HG03354 (cell line): ENCODE measurements around the gene SHH.
"Not testable (repeated sequence)": the region's sequence is repeated elsewhere in the genome, so short reads cannot be mapped to it uniquely, and the experiment has no call there.

Source experiments
- ATAC-seq: cut with Tn5 transposase; IDR thresholded peaks from one replicate; pipeline ENCODE4 v1.9.1; 2021; ENCODE audit warnings: mild to moderate bottlenecking; ENCODE audit not compliant: unreplicated experiment, poor library complexity, severe bottlenecking

SHH gene

DNA sequence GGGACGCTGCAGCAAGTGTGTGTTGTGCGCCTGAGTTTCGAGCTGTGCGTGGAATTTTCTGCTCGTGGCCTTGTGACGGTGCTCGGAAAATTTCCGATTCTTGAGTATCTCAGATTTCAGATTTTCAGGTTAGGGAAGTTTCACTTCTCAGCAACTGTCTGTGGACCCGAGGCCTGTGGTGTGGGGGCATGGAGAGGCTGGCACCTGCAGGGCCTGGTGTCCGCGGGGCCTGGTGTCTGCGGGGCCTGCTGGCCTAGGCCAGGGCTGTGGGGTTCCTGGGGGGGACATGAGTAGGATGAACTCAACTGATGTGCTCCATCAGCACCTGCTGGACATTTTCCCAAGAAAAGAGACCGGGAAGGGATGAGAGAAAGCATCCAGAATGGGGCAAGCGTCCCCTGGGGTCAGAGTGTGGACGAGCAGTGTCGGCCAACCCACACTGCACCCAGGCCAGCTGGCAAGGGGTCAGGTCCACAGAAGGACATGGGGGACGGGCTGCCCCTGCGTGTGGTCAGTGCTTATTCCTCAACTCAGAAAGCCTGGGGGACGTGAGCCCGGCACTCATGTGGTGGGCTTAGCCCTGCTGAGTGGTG lies 31.3 kb upstream of the SHH start:
- ATAC-seq = no peak

DNA sequence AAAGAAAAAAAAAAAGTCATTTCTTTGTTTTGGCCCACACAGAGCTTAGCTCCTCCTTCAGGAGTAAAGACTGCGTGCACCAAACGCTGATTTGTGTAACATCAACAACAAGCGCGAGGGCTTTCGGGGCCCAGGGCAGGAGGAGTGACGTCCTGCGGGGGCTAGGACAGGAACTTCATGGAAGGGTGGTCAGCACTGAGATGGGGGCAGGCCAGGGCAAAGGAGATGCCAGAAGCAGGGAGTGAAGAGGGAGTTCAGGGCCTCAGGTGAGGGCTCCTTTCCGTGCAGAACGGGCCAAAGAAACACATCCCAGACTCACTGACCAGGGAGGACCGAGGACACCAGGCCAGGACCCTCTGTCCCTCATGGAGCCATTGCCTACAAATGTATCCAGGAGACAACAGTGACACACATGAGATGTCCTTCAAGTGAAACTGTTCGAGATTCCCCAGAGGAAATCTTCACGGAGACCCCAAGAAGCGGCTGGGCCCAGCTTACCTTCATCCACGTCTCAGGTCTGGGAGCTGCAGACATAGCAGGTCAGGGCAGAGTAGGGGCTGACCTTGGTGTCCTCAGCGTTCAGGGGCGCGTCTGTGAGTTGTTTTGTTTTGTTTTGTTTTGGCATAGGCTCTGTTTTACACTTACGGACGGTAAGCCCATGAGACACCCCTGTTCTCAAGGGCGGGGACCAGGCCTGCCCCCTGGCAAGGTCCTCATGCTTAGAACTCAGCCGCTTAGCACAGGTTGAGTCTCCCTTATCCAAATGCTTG lies 30.4 kb upstream of the SHH start:
- ATAC-seq = no peak

DNA sequence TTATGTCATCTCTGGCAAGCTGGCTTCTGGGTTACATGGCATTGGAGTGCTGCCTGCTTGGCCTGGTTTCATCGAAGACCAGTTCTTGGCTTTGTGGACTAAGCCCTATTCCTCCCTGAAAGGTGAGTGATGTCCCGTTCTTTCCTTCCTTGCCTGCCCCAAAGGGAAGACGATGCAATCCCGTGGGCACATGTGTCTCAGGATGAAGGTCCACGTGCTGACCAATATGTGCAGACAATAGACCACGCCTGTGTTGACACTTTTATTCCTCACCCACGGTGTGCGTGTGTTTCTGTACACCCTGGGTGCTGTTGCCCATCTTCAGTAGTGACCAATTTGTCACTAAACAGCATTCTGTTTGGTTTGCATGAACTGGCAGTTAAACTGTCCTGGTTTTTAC lies 28.6 kb upstream of the SHH start:
- no peak for ATAC-seq

DNA sequence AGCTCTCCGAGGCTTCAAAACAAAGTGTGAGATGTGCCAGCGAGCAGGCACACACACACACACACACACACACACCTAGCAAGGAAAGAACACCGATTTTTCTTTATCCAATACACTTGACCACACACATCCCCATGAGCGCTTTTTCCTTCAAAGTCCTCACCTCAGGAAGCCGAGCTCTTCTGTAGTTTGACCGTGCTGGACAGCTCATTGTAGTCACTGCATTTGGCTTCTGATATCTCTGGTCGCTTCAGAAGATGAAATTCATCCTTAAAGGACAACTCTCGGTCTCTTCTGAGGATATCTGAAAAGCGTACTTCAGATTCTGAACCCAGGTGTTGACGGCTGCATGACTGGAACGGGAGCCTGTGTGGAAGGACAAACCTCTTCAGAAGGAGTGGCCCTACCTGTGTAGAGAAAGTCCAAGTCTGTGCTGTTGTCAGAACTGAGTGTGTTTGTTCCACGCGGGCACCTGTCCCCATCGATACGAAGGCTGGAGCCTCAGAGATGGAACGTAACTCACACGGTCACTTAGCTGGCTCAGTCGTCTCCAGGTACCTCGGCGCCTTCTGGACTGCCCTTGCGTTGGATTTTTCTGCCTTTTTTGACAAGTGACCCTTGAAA lies 28.1 kb upstream of the SHH start:
- ATAC-seq = no peak

DNA sequence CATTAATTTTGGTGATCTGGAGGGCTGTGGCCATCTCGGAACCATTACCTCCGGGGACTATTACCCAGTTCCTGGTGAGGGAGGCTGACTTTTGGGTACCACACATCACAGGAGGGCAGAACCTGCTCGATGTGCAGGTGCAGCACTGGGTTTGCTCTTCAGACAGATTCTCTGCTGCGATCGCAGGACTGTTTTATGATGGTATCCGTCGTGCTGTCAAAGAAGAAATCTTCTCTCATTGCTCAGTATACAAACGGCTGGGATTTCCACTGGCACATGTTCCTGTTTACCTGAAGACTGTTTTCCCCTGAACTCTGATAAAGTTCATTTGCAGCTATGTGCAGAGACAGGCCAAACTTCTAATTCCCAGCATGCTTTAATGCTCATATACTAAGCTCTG lies 27.2 kb upstream of the SHH start:
- ATAC-seq = no peak

DNA sequence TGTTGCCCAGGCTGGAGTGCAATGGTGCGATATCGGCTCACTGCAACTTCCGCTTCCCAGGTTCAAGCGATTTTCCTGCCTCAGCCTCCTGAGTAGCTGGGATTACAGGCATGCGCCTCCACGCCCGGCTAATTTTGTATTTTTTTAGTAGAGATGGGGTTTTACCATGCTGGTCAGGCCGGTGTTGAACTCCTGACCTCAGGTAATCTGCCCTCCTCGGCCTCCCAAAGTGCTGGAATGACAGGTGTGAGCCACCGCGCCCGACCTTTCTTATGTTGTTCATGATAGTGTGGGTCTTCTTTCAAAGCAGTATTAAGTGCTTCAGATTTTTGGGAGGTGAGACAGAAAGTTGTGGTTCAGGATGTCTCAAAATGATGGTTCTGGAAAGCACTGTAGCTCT lies 26.0 kb upstream of the SHH start:
- not testable (repeated sequence) for ATAC-seq

DNA sequence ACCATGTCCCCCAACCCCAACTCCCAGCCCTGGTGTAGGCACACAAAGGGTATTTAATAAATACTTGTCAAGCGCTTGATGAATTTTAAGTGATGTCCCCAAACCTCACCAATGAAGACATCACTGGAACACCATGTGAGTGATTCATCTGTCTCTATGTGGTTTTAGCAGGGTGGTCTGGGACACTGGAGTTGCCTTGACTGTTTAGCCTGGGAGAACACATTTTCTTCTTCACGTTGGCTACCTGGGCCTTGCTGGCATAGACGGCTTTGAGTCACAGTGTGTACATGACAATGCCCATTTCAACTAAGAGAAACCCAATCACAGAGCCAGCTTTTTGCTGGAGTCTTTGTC lies 24.8 kb upstream of the SHH start:
- ATAC-seq = no peak

DNA sequence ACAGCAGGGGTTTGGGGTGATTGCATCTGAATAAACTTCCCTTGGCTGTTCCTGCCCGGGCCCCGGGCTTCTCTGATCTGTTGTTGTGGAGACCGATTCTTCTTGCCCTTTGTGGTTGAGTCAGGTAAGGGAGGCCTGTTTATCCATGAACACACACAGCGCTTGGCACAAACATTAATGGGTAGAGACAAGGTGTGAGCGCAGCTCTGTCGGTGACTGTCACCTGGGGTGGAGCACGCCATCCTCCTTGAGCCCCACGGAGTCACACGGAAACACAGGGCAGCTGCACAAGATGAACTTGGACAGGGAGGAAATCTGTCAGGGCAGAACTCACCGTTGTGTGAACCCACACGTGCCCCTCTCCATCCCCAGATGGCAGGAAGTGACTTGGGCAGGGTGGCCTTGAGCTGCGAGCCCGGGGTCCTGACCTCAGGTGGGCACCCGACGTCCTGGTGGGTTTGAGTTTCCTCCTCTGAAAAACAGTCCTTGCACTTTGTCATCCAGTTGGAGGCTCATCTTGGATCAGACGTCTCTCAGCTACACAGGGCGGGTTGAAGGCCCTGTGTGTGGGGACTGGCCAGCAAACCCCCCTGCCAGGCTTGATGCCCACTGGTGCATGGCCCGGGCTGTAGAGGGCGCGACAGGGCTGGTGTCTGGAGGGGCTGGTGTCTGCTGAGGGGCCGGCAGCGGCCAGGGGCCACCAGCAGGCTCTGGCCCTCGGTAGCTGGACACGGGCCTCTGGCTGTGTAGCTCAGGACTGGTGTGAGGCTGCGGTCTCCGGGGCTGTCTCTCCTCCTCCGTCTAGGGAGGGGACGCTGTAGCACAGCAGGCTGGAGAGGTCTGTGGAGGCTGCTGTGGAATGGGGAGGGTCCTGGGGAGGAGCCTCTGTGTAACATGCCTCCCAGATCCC lies 24.2 kb upstream of the SHH start:
- ATAC-seq = no peak

DNA sequence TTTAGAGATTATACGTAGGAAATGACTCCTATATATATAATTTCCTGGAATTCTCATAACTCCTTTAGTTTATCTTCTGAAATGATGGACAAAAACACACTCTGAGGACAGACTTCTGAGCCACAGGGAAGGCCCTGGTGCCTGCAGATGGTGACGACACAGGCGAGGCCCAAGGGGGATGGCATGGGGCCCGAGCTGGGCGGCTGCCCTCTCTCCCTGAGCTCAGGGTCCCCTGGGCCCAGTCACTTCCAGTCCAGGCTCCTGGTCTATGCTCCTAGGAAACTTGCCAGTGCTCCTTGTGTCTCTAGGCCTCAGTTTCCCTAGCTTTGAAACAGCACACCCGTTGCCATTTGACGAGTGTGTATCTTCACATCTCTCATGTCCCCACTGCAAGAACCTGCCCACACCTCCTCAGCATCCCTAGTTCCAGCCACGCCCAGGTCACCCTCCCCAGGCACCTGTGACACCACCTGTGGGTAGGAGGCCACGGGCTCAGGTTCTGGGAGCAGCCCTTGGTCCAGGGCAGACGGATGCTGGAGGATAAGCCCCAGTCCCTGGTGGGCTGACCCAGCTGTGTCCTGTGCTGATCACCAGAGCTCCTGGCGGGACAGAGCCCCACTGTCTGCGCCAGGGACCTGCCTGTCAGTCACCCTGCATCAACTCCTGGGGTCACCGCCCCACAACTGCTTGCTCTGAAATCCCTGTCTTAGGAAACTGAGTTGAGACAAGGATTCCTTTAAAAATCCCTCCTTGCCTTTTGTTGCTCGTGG lies 23.4 kb upstream of the SHH start:
- ATAC-seq = no peak

DNA sequence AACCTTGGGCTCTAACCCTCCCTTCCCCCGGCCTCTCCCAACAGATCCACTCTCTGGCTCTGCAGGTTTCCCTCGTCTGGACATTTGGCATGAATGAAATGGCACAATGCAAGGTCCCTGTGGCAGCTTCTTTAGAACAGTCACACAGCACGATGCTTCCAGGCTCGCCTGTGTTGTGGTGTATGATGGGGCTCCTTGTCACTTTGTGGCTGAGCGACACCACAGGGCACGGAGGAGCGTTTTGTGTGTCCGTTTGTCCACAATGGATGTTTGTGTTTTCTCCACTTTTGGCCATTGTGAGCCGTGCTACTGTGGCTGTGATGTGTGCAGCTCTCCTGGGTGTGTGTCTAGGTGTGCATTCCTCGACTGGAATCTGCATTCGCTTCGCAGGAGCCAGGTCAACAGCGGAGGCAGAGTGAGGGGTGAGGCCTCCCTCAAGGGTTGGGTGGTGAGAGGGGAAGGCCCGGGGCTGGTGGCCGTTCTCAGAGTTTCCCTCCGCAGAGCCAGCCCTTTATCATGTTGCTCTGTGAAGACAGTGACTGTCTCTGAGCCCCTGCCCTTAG lies 22.3 kb upstream of the SHH start:
- no peak for ATAC-seq

DNA sequence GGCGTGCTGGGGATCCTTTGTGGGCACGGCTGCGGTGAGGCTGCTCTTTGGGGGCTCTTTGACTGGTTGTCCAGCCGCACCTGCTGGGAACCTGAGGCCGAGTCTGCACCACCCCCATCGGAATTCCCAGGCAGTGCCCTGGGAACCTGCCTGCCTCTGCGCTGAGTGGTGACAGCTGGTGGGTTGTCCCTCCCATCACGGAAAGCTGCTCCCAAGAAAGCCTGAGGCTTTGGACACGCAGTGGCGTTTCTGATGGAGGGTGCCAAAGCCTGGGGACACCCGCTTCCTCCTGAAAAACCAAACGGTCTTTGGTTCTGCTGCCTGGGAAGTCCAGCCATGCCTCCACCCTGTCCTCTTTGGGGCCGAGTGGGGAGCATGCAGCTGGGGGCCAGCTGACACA lies 21.4 kb upstream of the SHH start:
- no peak for ATAC-seq

DNA sequence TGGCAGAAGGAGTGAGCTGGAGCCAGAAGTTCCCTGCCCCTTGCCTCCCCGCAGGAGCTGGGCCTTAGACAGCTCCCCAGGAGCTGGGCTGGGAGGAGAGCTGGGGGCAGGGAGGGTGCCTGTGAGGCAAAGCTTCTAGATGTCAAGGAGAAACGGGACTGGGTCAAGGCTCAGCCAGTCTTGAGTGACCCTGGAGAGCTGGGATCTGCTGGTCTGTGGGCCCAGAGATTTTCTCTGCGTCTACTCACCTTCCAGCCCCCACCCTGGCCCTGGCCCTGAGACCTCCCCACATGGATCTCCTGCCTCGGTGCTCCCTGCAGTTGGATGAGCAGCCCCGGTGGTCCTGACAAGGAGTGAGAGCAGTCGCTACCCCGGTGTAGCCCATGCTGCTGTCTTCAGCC lies 20.3 kb upstream of the SHH start:
- ATAC-seq = no peak

DNA sequence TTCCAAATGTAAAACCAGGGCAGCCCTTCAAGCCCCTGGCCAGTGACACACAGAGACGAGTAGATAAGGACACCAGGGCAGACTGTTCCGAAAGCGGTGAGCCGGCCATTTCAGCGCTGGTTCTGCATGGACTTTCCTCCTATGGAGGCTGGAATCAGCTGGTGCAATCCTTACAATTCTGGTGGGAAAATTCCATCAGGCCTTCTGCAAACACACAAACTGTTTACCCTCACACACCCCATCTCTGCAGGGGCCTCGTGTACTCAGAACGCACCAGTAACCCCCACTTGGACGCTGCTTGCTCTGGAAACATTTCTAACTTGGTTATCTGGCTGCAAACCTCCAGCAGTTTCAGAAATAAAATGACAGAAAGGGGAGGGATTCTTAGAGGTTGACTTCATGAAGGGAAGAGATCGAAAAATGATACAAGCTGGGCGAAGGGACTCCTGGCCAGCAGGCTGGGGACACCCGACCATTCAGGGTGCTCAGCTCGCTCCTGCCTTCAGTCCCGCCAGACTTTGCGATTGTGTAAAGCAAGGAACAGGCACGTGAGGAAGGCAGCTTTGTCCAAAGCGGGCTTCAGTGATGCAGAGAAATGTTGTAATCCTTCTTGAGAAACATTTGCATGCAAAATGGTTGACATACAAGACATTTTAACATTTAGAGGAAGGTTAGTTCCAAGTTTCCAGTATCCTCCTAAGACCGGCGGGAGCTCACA lies 19.7 kb upstream of the SHH start:
- ATAC-seq = no peak

DNA sequence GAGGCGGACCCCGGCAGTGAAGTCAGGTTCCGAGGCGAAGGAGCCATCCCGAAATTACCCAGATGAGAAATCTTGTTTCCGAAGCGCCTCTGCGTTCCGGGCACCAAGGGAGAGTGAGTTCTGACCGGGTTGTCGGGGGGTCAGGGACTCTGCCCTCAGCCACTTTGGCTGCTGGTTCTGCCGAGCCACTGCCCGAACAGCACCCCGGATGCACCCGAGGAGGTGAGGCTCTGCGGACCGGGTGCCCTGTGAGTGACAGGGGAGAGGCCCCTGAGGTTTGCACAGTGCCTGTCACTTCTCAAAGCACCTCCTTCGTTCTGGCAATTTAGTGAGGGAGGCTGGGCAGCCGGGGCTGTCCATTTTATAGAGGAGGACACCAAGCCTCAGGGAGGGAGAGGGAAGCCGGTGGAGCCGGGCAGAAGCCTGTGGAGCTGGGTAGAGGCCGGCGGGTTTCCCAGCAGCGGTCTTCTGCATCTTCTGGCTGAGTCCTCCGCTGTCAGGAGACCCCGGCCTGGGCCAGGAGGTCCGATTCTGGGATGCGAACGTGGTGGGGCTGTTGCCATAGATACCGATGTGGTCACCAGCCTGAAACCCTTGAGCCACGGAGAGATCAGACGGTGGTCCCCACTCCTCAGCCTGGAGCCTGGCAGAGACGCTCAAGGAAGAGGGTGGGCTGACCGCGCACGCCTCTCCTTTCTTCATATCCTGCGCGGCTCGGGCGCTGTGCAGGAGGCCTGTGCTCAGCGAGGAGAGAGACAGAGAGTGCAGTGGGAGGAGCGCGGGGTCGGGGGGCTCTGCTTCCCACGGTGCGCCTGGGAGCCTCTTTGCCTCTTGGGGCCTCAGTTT lies 18.9 kb upstream of the SHH start:
- no peak for ATAC-seq

DNA sequence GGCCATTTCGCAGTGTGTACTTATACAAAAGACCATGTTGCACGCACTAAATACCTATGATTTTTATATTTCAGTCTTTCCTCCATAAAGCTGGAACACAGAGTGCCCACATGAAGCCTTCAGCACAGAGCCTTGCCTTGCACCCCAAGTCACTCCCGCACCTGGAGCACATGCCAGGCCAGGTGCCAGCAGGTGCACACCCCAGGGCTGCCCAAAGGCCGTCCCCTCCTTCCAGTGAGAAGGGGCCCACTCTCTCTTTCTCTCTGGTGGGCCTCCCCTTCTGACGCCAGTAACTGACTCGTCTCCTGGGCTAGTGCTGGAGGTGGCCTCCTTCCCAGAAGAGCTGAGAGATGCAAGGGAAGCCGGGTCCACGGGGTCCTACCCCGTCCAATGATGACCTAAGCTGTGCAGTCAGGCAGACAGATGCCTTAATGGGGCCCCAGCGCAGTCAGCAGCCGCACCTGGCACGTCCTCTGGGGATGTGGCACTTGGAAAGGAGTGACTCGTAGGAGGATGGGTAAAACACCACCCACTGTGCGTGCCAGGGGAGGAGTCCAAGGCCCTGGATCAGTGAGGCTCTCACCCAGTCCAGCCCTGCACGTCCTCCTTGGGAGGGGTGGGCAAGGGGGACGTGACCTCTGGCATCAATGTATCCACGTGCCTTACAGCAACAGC lies 17.7 kb upstream of the SHH start:
- ATAC-seq = no peak

DNA sequence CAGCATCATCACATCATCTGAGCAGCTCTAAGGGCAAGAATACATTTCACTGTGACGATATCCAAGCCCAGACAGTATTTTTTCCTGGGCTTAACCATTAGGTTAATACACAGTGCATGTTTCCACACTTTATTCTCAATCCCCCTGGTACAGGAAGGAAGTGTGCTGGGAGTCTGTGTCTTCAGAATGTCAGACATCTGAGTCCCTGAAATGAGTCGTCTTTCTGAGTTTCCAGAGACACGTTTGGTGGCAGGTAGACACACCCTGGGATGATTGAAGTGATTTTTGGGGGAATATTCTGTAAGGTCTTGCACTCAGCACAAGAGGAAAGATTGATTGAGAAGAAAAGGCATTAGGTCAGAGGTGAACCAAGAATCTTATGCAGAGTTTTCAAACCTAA lies 13.1 kb upstream of the SHH start:
- ATAC-seq = no peak

DNA sequence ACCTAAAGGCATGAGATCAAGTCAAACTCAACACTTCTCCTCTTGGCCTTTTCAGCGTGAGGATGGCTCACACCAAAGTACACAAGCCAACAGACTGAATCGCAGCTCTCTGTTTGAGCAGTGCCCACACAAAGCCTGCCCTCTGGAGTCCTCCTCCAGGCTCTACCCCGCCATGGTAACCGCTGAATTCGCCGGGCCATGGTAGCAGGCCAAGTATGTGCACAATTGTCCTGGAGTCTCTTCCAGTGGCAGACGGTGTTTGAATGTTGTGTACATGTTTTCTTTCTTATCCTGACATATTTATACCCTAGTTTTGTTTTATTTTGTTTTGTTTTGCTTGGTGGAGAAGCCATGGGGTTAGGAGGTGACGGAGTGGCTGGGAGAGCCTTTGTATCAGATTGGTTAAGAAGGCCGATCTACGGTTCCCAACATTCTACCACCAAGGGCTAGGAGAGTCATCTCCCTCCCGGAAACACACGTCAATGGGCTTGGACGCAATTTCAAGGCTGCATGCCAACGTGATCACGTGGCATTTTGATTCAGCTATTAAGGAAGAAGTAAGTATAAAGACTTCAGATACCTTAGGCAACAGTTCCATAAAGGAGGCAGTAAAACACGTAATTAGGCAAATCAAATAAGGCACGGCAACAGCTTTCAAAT lies 12.1 kb upstream of the SHH start:
- no peak for ATAC-seq
